GM20000 (cell line): ENCODE results near the gene IL16.

ENCODE experiments used
- DNase-seq: peaks from one replicate; pipeline ENCODE4 v3.0.0; 2012; ENCODE audit warnings: low spot score
- TF ChIP-seq, protein P1 (sequence below): IDR thresholded peaks from 2 replicates; pipeline ENCODE4 v1.5.1; 2012; ENCODE audit warnings: mild to moderate bottlenecking, control low read depth; ENCODE audit errors: extremely low read depth, missing control alignments

The IL16 gene

DNA sequence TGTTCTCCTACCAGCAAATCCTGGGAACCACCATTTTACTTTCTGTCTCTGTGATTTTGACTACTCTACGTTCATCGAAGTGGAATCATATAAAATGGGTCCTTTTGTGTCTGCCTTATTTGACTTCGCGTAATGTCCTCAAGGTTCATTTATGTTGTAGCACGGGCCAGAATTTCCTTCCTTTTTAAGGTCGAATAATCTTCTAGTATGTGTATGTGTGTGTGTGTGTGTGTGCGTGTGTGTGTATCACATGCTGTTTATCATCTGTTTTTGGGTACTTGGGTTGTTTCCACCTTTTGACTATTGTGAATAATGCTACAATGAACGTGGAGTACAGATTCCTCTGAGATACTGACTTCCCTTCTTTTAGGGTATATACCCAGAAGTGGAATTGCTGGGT lies 91.9 kb downstream of the IL16 start:
- TF ChIP-seq, protein P1, sequence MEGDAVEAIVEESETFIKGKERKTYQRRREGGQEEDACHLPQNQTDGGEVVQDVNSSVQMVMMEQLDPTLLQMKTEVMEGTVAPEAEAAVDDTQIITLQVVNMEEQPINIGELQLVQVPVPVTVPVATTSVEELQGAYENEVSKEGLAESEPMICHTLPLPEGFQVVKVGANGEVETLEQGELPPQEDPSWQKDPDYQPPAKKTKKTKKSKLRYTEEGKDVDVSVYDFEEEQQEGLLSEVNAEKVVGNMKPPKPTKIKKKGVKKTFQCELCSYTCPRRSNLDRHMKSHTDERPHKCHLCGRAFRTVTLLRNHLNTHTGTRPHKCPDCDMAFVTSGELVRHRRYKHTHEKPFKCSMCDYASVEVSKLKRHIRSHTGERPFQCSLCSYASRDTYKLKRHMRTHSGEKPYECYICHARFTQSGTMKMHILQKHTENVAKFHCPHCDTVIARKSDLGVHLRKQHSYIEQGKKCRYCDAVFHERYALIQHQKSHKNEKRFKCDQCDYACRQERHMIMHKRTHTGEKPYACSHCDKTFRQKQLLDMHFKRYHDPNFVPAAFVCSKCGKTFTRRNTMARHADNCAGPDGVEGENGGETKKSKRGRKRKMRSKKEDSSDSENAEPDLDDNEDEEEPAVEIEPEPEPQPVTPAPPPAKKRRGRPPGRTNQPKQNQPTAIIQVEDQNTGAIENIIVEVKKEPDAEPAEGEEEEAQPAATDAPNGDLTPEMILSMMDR: no peak
- DNase-seq: no peak

DNA sequence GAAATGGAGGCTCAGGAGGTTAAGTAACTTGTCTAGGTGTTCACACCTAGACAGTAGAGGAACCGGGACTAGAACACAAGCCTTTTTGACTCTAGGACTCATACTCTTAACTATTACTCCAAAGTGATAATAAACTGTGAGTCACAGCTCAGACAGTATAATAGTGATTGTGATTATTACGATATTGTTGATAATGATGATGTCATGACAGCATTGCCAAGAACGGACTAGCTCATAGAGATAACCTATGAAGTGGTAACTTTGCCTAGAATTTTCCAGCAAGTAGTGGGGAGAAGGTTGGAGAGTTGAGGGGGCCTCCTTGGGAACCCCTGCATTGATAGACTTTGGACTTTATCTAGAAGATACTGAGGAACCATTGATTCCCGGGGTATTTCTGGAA lies 93.2 kb downstream of the IL16 start:
- no peak for DNase-seq
- TF ChIP-seq, protein P1: no peak

DNA sequence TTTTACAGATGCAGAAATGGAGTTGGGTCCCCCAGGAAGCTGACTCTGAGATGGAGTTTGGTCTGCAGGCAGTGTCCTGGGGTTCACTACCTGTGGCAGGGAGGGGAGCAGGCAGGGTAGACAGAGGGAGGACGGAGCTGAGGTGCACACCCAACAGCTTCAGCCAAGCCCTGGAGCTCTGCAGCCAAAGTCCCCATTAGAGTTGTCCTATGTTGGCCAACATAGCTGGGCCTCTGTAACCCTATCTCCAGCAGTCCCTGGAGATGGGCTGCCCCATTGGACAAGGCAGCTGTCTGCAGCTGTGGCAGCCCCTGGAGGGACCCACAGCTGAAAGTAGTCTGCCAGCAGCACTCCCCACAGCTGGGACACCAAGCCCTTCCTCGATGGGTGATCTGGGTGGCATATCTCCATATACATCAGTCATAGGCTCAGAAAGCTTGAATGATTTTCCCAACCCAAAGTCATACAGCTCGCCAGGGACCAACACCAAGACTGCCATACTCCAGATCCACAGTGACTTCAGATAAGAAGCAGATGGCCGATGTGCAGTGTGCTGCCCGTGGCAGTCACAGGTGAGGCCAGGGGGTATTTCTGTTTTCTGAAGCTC lies 95.3 kb downstream of the IL16 start:
- no peak for DNase-seq
- TF ChIP-seq, protein P1: no peak

DNA sequence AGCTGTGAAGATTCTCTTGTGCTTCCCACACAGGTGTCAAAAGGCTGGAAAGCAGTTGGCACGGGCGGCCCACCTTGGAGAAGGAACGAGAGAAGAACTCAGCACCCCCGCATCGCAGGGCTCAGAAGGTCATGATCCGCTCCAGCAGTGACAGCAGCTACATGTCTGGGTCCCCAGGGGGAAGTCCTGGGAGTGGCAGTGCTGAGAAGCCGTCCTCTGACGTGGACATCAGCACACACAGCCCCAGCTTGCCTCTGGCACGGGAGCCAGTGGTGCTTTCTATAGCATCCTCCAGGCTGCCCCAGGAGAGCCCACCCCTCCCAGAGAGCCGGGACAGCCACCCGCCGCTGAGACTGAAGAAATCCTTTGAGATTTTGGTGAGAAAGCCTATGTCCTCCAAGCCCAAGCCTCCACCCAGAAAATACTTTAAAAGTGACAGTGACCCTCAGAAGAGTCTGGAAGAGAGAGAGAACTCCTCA lies 95.9 kb downstream of the IL16 start:
- DNase-seq: peak; percentile 71
- TF ChIP-seq, protein P1: no peak

DNA sequence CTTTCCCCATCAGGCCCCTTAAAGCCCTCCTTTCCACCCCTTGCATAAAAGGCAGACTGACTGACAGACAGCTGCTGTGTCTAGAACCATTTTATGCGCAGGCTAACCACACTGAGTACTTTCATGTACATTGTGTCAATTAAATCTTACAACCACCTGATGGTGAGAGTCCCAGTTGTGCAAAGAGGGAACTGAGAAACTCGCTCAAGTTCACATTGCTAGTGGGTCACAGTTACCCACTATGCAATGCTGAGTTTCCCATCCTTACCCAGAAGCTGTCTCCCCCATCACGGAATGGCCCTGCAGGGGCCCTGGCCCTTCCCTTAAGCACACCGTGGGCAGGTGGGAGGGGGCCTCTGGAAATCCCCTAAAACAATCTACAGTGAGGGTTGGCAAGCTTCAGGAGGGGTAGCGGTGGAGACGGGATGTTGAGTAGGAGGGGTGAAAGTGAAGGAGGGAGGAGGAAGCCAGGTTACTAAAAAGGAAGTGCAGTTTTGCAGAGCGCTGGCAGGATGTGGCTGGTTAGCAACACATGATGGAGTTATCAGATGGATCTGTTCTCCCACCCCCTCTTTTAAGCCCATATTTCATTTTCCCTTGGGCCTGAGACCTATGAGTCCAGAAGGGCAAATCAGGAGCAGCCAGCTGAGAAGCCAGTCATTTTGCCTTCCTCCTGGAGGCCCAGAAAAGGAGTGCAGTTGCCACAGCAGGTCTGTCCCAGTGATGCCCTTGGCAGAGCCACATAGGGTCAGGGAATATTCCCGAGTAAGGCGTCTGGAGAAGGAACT lies 97.2 kb downstream of the IL16 start:
- DNase-seq: peak; percentile 71
- TF ChIP-seq, protein P1: no peak

DNA sequence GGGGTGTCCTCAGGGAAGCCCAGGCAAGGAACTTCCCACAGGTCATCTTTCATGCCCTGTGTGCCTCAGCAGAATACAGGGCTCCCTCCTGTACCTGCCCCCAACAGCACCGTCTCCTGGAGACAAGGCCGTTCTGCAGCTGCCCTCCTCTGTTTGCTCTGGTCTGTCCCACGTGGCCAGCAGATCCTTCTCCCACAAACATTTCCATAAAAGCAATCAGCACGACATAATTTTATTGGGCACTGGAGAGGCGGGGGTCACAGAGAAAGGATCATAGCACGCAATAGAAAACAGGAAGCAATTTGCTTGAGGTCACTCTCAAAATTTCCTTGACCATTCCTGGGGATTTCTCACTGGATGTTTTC lies 97.8 kb downstream of the IL16 start:
- DNase-seq: no peak
- TF ChIP-seq, protein P1: peak; percentile 39

DNA sequence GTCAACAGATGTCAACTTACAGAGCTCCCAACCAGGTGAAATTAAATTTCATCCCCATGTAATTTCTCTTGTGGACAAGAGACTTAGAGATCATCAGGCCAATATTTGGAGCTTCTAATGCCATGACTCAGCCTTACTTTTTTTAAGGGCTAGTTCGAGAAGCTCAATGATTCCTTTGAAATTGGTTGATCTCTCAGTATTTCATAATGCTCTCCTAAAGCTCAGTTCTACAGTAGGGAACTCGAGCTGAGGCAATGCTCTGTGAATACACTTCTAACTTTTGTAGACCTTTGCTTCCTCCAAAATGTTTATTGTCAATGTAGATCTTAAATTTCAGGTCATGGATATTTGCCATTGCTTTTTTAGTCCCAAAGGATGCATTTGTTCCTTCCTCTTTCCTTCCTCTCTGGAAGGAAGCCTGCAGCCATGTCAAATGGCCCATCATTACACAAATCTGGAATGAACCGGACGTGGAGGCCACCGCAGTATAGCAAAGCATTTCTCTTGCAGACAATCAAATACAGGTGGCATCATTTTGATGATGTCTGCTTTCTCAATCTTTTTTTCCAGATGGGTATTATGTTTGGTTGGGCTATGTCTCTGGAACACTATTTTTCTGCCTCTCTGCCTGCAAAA lies 98.9 kb downstream of the IL16 start:
- TF ChIP-seq, protein P1: no peak
- DNase-seq: no peak
